HepG2 (cell line): ENCODE data around the gene API5. TPM values are rescaled to one million over a fixed set of nuclear protein-coding genes. Genes with fewer than 3 reads are reported as not detected.
A peak's percentile ranks its signal among the peaks of the same experiment; 100 is the strongest.

Experiments
- ATAC-seq: fragments of 200-7000 bp; cut with Tn5 transposase; 3 replicates; pipeline ENCODE4 v1.9.1; 2020; ENCODE audit warnings: mild to moderate bottlenecking, moderate library complexity
- BruUV-seq: library from RNA; stranded (reverse); fragments of 400-500 nt; replicated peaks from 2 replicates; lab custom pipeline; 2021; lab: Mats Ljungman, UMichigan
- CTCF ChIA-PET: fragments of 300-600 bp; formaldehyde crosslinking; extraction: SDS; loops from one replicate; lab custom pipeline; 2021; ENCODE audit warnings: low total read pairs, inconsistent platforms, low intra/inter-chr PET ratio; lab: Yijun Ruan, JAX
- POLR2A ChIA-PET: fragments of 350-600 bp; sonication (Branson Sonifier 250); formaldehyde crosslinking; loops from one replicate; lab custom pipeline; 2020; ENCODE audit warnings: antibody characterized with exemption, inconsistent platforms; lab: Yijun Ruan, JAX
- DNase-seq: peaks from one replicate; pipeline ENCODE4 v3.0.0-alpha.2; 2015; ENCODE audit warnings: low spot score
- FAIRE-seq: peaks from 3 replicates; lab custom pipeline; 2011; peaks lifted over from hg19 to GRCh38; lab: Jason Lieb, UNC
- H2AFZ ChIP-seq: one replicate; pipeline ENCODE4 v1.6.1; 2011; ENCODE audit warnings: low read length, inconsistent platforms
- H3K27ac ChIP-seq: fragments of 300-600 bp; 3 replicates; pipeline ENCODE4 v1.8.0; 2011; ENCODE audit warnings: mixed run types, mild to moderate bottlenecking, mixed read lengths, low read length, inconsistent platforms; ENCODE audit not compliant: insufficient read depth; ENCODE audit errors: extremely low read length
- H3K27me3 ChIP-seq, 2 experiments: fragments of 200-600 bp in 1 of 2; 2 replicates in 1 of 2; 3 replicates in 1 of 2; pipeline versions ENCODE4 v1.6.0 to v1.8.0; 2011; ENCODE audit warnings: low read length in 2 of 2, mild to moderate bottlenecking in 2 of 2, moderate library complexity in 2 of 2, inconsistent platforms in 1 of 2; ENCODE audit not compliant: insufficient read depth in 2 of 2, control insufficient read depth in 1 of 2
- H3K36me3 ChIP-seq, 2 experiments: fragments of 200-600 bp in 1 of 2; replicated peaks in 1 of 2; 2 replicates in 1 of 2; 3 replicates in 1 of 2; pipeline versions ENCODE4 v1.5.1 to v1.8.0; 2011; ENCODE audit warnings: low read length in 2 of 2, inconsistent platforms in 1 of 2; ENCODE audit not compliant: insufficient read depth in 2 of 2, control insufficient read depth in 1 of 2
- H3K4me1 ChIP-seq: 2 replicates; pipeline ENCODE4 v1.5.1; 2012; ENCODE audit warnings: low read length, inconsistent platforms; ENCODE audit not compliant: insufficient read depth
- H3K4me2 ChIP-seq: 2 replicates; pipeline ENCODE4 v1.6.0; 2011; ENCODE audit warnings: low read depth, low read length, inconsistent platforms
- H3K4me3 ChIP-seq, 3 experiments: fragments of 200-600 bp in 1 of 3; sonication (generic), shearing (Covaris generic) in 1 of 3; replicated peaks in 1 of 3; 2 replicates each; pipeline ENCODE4 v1.5.1; 2011 to 2016; ENCODE audit warnings: low read length in 3 of 3, inconsistent platforms in 2 of 3, low read depth in 2 of 3, mild to moderate bottlenecking in 2 of 3, control low read depth in 1 of 3, mixed read lengths in 1 of 3; ENCODE audit not compliant: insufficient read depth in 1 of 3
- H3K79me2 ChIP-seq: one replicate; pipeline ENCODE4 v1.6.1; 2011; ENCODE audit warnings: low read length, inconsistent platforms; ENCODE audit not compliant: insufficient read depth
- H3K9ac ChIP-seq: 2 replicates; pipeline ENCODE4 v1.6.0; 2011; ENCODE audit warnings: mild to moderate bottlenecking, low read depth, low read length, inconsistent platforms; ENCODE audit not compliant: insufficient read depth
- H3K9me3 ChIP-seq: 2 replicates; pipeline ENCODE4 v1.5.1; 2012; ENCODE audit warnings: mild to moderate bottlenecking, low read length
- H4K20me1 ChIP-seq: 2 replicates; pipeline ENCODE4 v1.6.0; 2011; ENCODE audit warnings: inconsistent platforms, mild to moderate bottlenecking, low read length, moderate library complexity; ENCODE audit not compliant: insufficient read depth
- ESRRA ChIP-seq: sonication (generic); formaldehyde crosslinking; IDR thresholded peaks from 2 replicates; pipeline ENCODE4 v1.5.1; 2020; ENCODE audit warnings: mild to moderate bottlenecking, low read depth, missing genetic modification reagents
- HBP1 ChIP-seq: IDR thresholded peaks from 2 replicates; pipeline ENCODE4 v1.6.1; 2016; ENCODE audit warnings: low read depth, control low read depth
- HNF4G ChIP-seq, 2 experiments: sonication (generic) in 1 of 2; formaldehyde crosslinking in 1 of 2; IDR thresholded peaks; 2 replicates each; pipeline versions ENCODE4 v1.4.0 to v1.6.1; 2011 to 2020; ENCODE audit warnings: borderline replicate concordance in 2 of 2, low read depth in 2 of 2, mild to moderate bottlenecking in 2 of 2, low read length in 1 of 2, missing genetic modification reagents in 1 of 2, moderate library complexity in 1 of 2
- IRF9 ChIP-seq: sonication (generic); formaldehyde crosslinking; IDR thresholded peaks from 2 replicates; pipeline ENCODE4 v1.8.0; 2022; ENCODE audit warnings: missing genetic modification reagents, mild to moderate bottlenecking, borderline replicate concordance
- MATR3 ChIP-seq: sonication (generic); formaldehyde crosslinking; IDR thresholded peaks from 2 replicates; pipeline ENCODE4 v1.4.0; 2020; ENCODE audit warnings: missing genetic modification reagents
- PHF8 ChIP-seq: sonication (generic); formaldehyde crosslinking; IDR thresholded peaks from 2 replicates; pipeline ENCODE4 v1.5.0; 2020; ENCODE audit warnings: missing genetic modification reagents
- PRPF4 ChIP-seq: fragments of 200-400 bp; formaldehyde crosslinking; IDR thresholded peaks from 2 replicates; pipeline ENCODE4 v1.6.1; 2016; ENCODE audit warnings: low read length, low read depth; ENCODE audit not compliant: poor library complexity, severe bottlenecking
- SIN3B ChIP-seq: fragments of 150-350 bp; IDR thresholded peaks from 2 replicates; pipeline ENCODE4 v1.6.1; 2014; ENCODE audit warnings: low read length
- ZFP36L2 ChIP-seq: sonication (generic); formaldehyde crosslinking; IDR thresholded peaks from 2 replicates; pipeline ENCODE4 v1.4.0; 2020; ENCODE audit warnings: missing genetic modification reagents
- WGBS: methylation state at CpG from one replicate; pipeline ENCODE4 v1.1.6; 2017; ENCODE audit warnings: low lambda C conversion rate; 5-methylcytosine and 5-hydroxymethylcytosine counted together
- in situ Hi-C: cut with HindIII; loops from 2 replicates; pipeline ENCODE4 v1.10.0; 2017; ENCODE audit warnings: low pct_unique_long_range_greater_than_20kb; ENCODE audit not compliant: extremely low pct_ligation_motif_present
- intact Hi-C: fragments of 100-400 bp; cut with micrococcal nuclease; formaldehyde crosslinking; loops from one replicate; pipeline ENCODE4 v1.10.0; 2022; ENCODE audit not compliant: unreplicated experiment
- polyA plus RNA-seq, 8 experiments: library from polyadenylated mRNA; depleted of rRNA in 3 of 8; stranded (reverse) in 7 of 8; unstranded in 1 of 8; fragments of >200 nt; fragmentation: Illumina TruSeq in 4 of 8; extraction: Trizol in 4 of 8; gene quantifications; 2 replicates each; pipeline versions ENCODE4 v1.2.1 to v1.2.3, GENCODE V29; 2011 to 2016; ENCODE audit warnings: low read depth in 4 of 8, missing spikeins in 1 of 8, mixed read lengths in 1 of 8; ENCODE audit not compliant: insufficient read depth in 1 of 8
- total RNA-seq, 5 experiments: library from RNA; depleted of rRNA; stranded (reverse); fragments of >200 nt; fragmentation: Illumina TruSeq; extraction: Trizol; gene quantifications; 2 replicates each; pipeline ENCODE4 v1.2.3, GENCODE V29; 2016; ENCODE audit warnings: low read depth in 1 of 5
- TF ChIP-seq, protein P1 (sequence below): sonication (generic); formaldehyde crosslinking; IDR thresholded peaks from 2 replicates; pipeline ENCODE4 v1.9.0; 2021; ENCODE audit warnings: missing genetic modification reagents, borderline replicate concordance
- TF ChIP-seq, protein P2 (sequence below): sonication (generic); formaldehyde crosslinking; IDR thresholded peaks from 2 replicates; pipeline ENCODE4 v1.4.0; 2020; ENCODE audit warnings: missing genetic modification reagents, borderline replicate concordance

The API5 gene
- total and polyA plus RNA-seq, 2 of the 13 experiments (the other 11 are each of a cell fraction or from before 2014, with no cell fraction given) = 21.6 to 59.0 TPM

GRCh38 chr11:43358801-43359421 is 47.1 kb downstream of the API5 start, which contains the start of gene TTC17:
TSS of gene TTC17 (plus strand) at chr11:43358920. CDS start at chr11:43358955, 35 bp downstream.
- Histone ChIP-seq H2AFZ (peak within 1 kb of the TSS; percentile 96), H3K9ac (peak within 1 kb of the TSS; percentile 98), H3K4me2 (peak within 1 kb of the TSS; percentile 89), H3K27ac (peak within 1 kb of the TSS; percentile 82), H3K9me3 (no peaks in the 10 kb centered on the region), H3K27me3 (no peaks in the 10 kb centered on the region; a peak in 1 of 5 replicates), H3K36me3 (no peaks in the 10 kb centered on the region), H3K79me2 (peaks cover 48% of the 10 kb centered on the region), H3K4me1 (peaks cover 38% of the 10 kb centered on the region), H3K4me3 (peak within 1 kb of the TSS; percentile 85 to 100 (median 97)), H4K20me1 (peaks cover 15% of the 10 kb centered on the region)
- ChIA-PET POLR2A (interaction anchor here (0.7 to 2.5 kb wide), 10 partner anchors 9 to 321 kb away, joined by 3 to 36 read pairs (median 5); partner anchors contain the start of genes API5 and HSD17B12), CTCF (no interaction called here)
- peak; percentile 15 for FAIRE-seq
- BruUV-seq = no TSS peak
- in situ Hi-C loops (no loop called here), intact Hi-C loops (loop anchor here (1.0 kb wide), 1 partner anchor 44 kb away; no protein-coding TSS in a partner anchor)
- 0% methylated on average over 6 of the region's 58 CpGs for WGBS
- peak; percentile 87 for DNase-seq
- ATAC-seq = peak; percentile 98
- TF ChIP-seq HNF4G (IDR thresholded peaks at IDR 0.05; ENCODE audit: borderline replicate concordance, low read depth, low read length) (no peak), HNF4G (CRISPR knock-in tag; IDR thresholded peaks at IDR 0.05; ENCODE audit: borderline replicate concordance, low read depth) (no peak), ESRRA (CRISPR knock-in tag) (0 out of 2 replicates have a peak, but pooled peaks have one; percentile 53), HBP1 (CRISPR knock-in tag) (no peak), PRPF4 (no peak), MATR3 (no peak), IRF9 (CRISPR knock-in tag) (peak; percentile 94; the same call in 1 of the 2 replicates), PHF8 (CRISPR knock-in tag) (peak; percentile 99), ZFP36L2 (no peak), SIN3B (peak; percentile 38; the same call in 1 of the 2 replicates)
- TF ChIP-seq, protein P1, sequence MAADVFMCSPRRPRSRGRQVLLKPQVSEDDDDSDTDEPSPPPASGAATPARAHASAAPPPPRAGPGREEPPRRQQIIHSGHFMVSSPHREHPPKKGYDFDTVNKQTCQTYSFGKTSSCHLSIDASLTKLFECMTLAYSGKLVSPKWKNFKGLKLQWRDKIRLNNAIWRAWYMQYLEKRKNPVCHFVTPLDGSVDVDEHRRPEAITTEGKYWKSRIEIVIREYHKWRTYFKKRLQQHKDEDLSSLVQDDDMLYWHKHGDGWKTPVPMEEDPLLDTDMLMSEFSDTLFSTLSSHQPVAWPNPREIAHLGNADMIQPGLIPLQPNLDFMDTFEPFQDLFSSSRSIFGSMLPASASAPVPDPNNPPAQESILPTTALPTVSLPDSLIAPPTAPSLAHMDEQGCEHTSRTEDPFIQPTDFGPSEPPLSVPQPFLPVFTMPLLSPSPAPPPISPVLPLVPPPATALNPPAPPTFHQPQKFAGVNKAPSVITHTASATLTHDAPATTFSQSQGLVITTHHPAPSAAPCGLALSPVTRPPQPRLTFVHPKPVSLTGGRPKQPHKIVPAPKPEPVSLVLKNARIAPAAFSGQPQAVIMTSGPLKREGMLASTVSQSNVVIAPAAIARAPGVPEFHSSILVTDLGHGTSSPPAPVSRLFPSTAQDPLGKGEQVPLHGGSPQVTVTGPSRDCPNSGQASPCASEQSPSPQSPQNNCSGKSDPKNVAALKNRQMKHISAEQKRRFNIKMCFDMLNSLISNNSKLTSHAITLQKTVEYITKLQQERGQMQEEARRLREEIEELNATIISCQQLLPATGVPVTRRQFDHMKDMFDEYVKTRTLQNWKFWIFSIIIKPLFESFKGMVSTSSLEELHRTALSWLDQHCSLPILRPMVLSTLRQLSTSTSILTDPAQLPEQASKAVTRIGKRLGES = no peak
- TF ChIP-seq, protein P2, sequence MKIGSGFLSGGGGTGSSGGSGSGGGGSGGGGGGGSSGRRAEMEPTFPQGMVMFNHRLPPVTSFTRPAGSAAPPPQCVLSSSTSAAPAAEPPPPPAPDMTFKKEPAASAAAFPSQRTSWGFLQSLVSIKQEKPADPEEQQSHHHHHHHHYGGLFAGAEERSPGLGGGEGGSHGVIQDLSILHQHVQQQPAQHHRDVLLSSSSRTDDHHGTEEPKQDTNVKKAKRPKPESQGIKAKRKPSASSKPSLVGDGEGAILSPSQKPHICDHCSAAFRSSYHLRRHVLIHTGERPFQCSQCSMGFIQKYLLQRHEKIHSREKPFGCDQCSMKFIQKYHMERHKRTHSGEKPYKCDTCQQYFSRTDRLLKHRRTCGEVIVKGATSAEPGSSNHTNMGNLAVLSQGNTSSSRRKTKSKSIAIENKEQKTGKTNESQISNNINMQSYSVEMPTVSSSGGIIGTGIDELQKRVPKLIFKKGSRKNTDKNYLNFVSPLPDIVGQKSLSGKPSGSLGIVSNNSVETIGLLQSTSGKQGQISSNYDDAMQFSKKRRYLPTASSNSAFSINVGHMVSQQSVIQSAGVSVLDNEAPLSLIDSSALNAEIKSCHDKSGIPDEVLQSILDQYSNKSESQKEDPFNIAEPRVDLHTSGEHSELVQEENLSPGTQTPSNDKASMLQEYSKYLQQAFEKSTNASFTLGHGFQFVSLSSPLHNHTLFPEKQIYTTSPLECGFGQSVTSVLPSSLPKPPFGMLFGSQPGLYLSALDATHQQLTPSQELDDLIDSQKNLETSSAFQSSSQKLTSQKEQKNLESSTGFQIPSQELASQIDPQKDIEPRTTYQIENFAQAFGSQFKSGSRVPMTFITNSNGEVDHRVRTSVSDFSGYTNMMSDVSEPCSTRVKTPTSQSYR = 0 out of 2 replicates have a peak, but pooled peaks have one; percentile 8
